HEK293T (cell line): Measurements from ENCODE around the gene LMAN1L.

Experiments used
- FOXK2 ChIP-seq: fragments of 450-650 bp; IDR thresholded peaks from 2 replicates; pipeline ENCODE4 v1.6.1; 2016; ENCODE audit warnings: mild to moderate bottlenecking
- HDGF ChIP-seq: fragments of 450-650 bp; IDR thresholded peaks from 2 replicates; pipeline ENCODE4 v1.6.1; 2017; ENCODE audit warnings: antibody characterized with exemption, borderline replicate concordance
- LEF1 ChIP-seq: fragments of 450-650 bp; IDR thresholded peaks from 2 replicates; pipeline ENCODE4 v1.6.1; 2017; ENCODE audit warnings: mild to moderate bottlenecking, borderline replicate concordance
- TARDBP ChIP-seq: fragments of 450-650 bp; IDR thresholded peaks from 2 replicates; pipeline ENCODE4 v1.6.1; 2016

- no peak for TF ChIP-seq LEF1
- no peak for TF ChIP-seq FOXK2
- TF ChIP-seq HDGF = no peak
- TF ChIP-seq TARDBP = no peak
Observed at GRCh38 chr15:74872702-74873035, 60.0 kb downstream of the LMAN1L start.
